ENCODE results near the gene ZRSR2. TPM values are rescaled to one million over a fixed set of nuclear protein-coding genes. Genes with fewer than 3 reads are reported as not detected.
"Not testable (repeated sequence)": the region's sequence is repeated elsewhere in the genome, so short reads cannot be mapped to it uniquely, and the experiment has no call there.

The ZRSR2 gene
- total RNA-seq (2014; rRNA removed; shearing (Covaris generic)) = 6.1 and 8.4 TPM in 2 replicates

- Histone ChIP-seq H3K36me3 (replicated peaks; ENCODE audit: control insufficient read depth, insufficient read depth, low read length) (peaks cover 2% of the 10 kb centered on the region), H3K27me3 (ENCODE audit: control insufficient read depth, insufficient read depth, low read length) (no peaks in the 10 kb centered on the region), H3K4me3 (ENCODE audit: insufficient read depth, low read depth, low read length) (peak within 1 kb of the TSS; percentile 95)
- DNase-seq = peak; percentile 95
Observed at GRCh38 chrX:15789979-15790768, at the start of gene ZRSR2. Gene ZRSR2, plus strand, starts transcription at chrX:15790484. Its CDS starts 12 bp downstream, at chrX:15790496.

GRCh38 chrX:15744181-15744867 lies 46.0 kb upstream of the ZRSR2 start:
- Histone ChIP-seq H3K27me3 (ENCODE audit: control insufficient read depth, insufficient read depth, low read length) (peaks cover 4% of the 10 kb centered on the region; the same call in 1 of the 2 replicates), H3K36me3 (replicated peaks; ENCODE audit: control insufficient read depth, insufficient read depth, low read length) (no peaks in the 10 kb centered on the region), H3K4me3 (ENCODE audit: insufficient read depth, low read depth, low read length) (no peak overlapping the region)
- no peak for DNase-seq

- Histone ChIP-seq H3K36me3 (replicated peaks; ENCODE audit: control insufficient read depth, insufficient read depth, low read length) (no peaks in the 10 kb centered on the region), H3K27me3 (ENCODE audit: control insufficient read depth, insufficient read depth, low read length) (no peaks in the 10 kb centered on the region), H3K4me3 (ENCODE audit: insufficient read depth, low read depth, low read length) (no peak overlapping the region)
- no peak for DNase-seq
Observed at GRCh38 chrX:15745179-15745578, 45.1 kb upstream of the ZRSR2 start.

GRCh38 chrX:15746651-15747050 lies 43.6 kb upstream of the ZRSR2 start:
- H3K27me3 ChIP-seq (ENCODE audit: control insufficient read depth, insufficient read depth, low read length); DNase-seq; H3K36me3 ChIP-seq (replicated peaks; ENCODE audit: control insufficient read depth, insufficient read depth, low read length); H3K4me3 ChIP-seq (ENCODE audit: insufficient read depth, low read depth, low read length): not testable (repeated sequence)

GRCh38 chrX:15747626-15748173 lies 42.6 kb upstream of the ZRSR2 start:
- H3K27me3 ChIP-seq (ENCODE audit: control insufficient read depth, insufficient read depth, low read length) = no peaks in the 10 kb centered on the region
- H3K36me3 ChIP-seq (replicated peaks; ENCODE audit: control insufficient read depth, insufficient read depth, low read length) = no peaks in the 10 kb centered on the region
- H3K4me3 ChIP-seq (ENCODE audit: insufficient read depth, low read depth, low read length) = no peak overlapping the region
- no peak for DNase-seq

GRCh38 chrX:15748841-15749240 lies 41.4 kb upstream of the ZRSR2 start:
- no peak for DNase-seq
- no peaks in the 10 kb centered on the region for H3K27me3 ChIP-seq (ENCODE audit: control insufficient read depth, insufficient read depth, low read length)
- no peaks in the 10 kb centered on the region for H3K36me3 ChIP-seq (replicated peaks; ENCODE audit: control insufficient read depth, insufficient read depth, low read length)
- no peak overlapping the region for H3K4me3 ChIP-seq (ENCODE audit: insufficient read depth, low read depth, low read length)

- H3K27me3 ChIP-seq (ENCODE audit: control insufficient read depth, insufficient read depth, low read length) = no peaks in the 10 kb centered on the region
- no peak for DNase-seq
- no peaks in the 10 kb centered on the region for H3K36me3 ChIP-seq (replicated peaks; ENCODE audit: control insufficient read depth, insufficient read depth, low read length)
- H3K4me3 ChIP-seq (ENCODE audit: insufficient read depth, low read depth, low read length) = no peak overlapping the region
Observed at GRCh38 chrX:15749642-15750610, 40.4 kb upstream of the ZRSR2 start.

GRCh38 chrX:15750611-15751154 lies 39.6 kb upstream of the ZRSR2 start:
- Histone ChIP-seq H3K4me3 (ENCODE audit: insufficient read depth, low read depth, low read length) (no peak overlapping the region), H3K27me3 (ENCODE audit: control insufficient read depth, insufficient read depth, low read length) (no peaks in the 10 kb centered on the region), H3K36me3 (replicated peaks; ENCODE audit: control insufficient read depth, insufficient read depth, low read length) (no peaks in the 10 kb centered on the region)
- DNase-seq = no peak

GRCh38 chrX:15751155-15751819 lies 39.0 kb upstream of the ZRSR2 start:
- Histone ChIP-seq H3K4me3 (ENCODE audit: insufficient read depth, low read depth, low read length) (no peak overlapping the region), H3K36me3 (replicated peaks; ENCODE audit: control insufficient read depth, insufficient read depth, low read length) (no peaks in the 10 kb centered on the region), H3K27me3 (ENCODE audit: control insufficient read depth, insufficient read depth, low read length) (no peaks in the 10 kb centered on the region)
- no peak for DNase-seq

GRCh38 chrX:15755091-15755490 lies 35.2 kb upstream of the ZRSR2 start:
- Histone ChIP-seq H3K4me3 (ENCODE audit: insufficient read depth, low read depth, low read length) (no peak overlapping the region), H3K36me3 (replicated peaks; ENCODE audit: control insufficient read depth, insufficient read depth, low read length) (no peaks in the 10 kb centered on the region), H3K27me3 (ENCODE audit: control insufficient read depth, insufficient read depth, low read length) (no peaks in the 10 kb centered on the region)
- DNase-seq = no peak

- H3K4me3 ChIP-seq (ENCODE audit: insufficient read depth, low read depth, low read length) = no peak overlapping the region
Observed at GRCh38 chrX:15758140-15758539, 32.1 kb upstream of the ZRSR2 start.

GRCh38 chrX:15759886-15760285 lies 30.4 kb upstream of the ZRSR2 start:
- not testable (repeated sequence) for H3K27me3 ChIP-seq (ENCODE audit: control insufficient read depth, insufficient read depth, low read length); H3K4me3 ChIP-seq (ENCODE audit: insufficient read depth, low read depth, low read length); H3K36me3 ChIP-seq (replicated peaks; ENCODE audit: control insufficient read depth, insufficient read depth, low read length); DNase-seq

More at GRCh38 chrX:15758140-15758539, 32.1 kb upstream of the ZRSR2 start:
- H3K36me3 ChIP-seq (replicated peaks; ENCODE audit: control insufficient read depth, insufficient read depth, low read length) = no peaks in the 10 kb centered on the region
- H3K27me3 ChIP-seq (ENCODE audit: control insufficient read depth, insufficient read depth, low read length) = no peaks in the 10 kb centered on the region
- no peak for DNase-seq

- DNase-seq = peak; percentile 77
- no peak overlapping the region for H3K4me3 ChIP-seq (ENCODE audit: insufficient read depth, low read depth, low read length)
- no peaks in the 10 kb centered on the region for H3K36me3 ChIP-seq (replicated peaks; ENCODE audit: control insufficient read depth, insufficient read depth, low read length)
- H3K27me3 ChIP-seq (ENCODE audit: control insufficient read depth, insufficient read depth, low read length) = no peaks in the 10 kb centered on the region
Observed at GRCh38 chrX:15761564-15762191, 28.6 kb upstream of the ZRSR2 start.

Data from H7 (cell line).